ENCODE measurements around the gene EIF1AD.

Gene EIF1AD

GRCh38 chr11:66001942-66002647 lies at the start of gene EIF1AD, which contains the start of gene BANF1:
Gene EIF1AD, minus strand, starts transcription at chr11:66002157. Its CDS starts 1,768 bp downstream, at chr11:66000389.
Gene BANF1, plus strand, starts transcription at chr11:66002503. Its CDS starts 748 bp downstream, at chr11:66003251.
- peaks cover 39% of the 10 kb centered on the region for H3K36me3 ChIP-seq (ENCODE audit: control insufficient read depth, insufficient read depth, low read length)
- H3K27me3 ChIP-seq (ENCODE audit: control insufficient read depth, insufficient read depth, low read length) = no peaks in the 10 kb centered on the region
- peak within 1 kb of the TSS; percentile 76 for H3K9ac ChIP-seq (ENCODE audit: low read length)
- H3K27ac ChIP-seq (ENCODE audit: low read depth, low read length) = peak within 1 kb of the TSS; percentile 86
- H3K4me1 ChIP-seq (ENCODE audit: control insufficient read depth, insufficient read depth, low read length) = peaks cover 10% of the 10 kb centered on the region
- H3K4me3 ChIP-seq (ENCODE audit: low read length) = peak within 1 kb of the TSS; percentile 97

- Histone ChIP-seq H3K9ac (ENCODE audit: low read length) (peak overlapping the region; percentile 66), H3K27me3 (ENCODE audit: control insufficient read depth, insufficient read depth, low read length) (peaks cover 6% of the 10 kb centered on the region), H3K4me3 (ENCODE audit: low read length) (peak overlapping the region; percentile 68), H3K36me3 (ENCODE audit: control insufficient read depth, insufficient read depth, low read length) (peaks cover 7% of the 10 kb centered on the region), H3K4me1 (ENCODE audit: control insufficient read depth, insufficient read depth, low read length) (peaks cover 13% of the 10 kb centered on the region), H3K27ac (ENCODE audit: low read depth, low read length) (peak overlapping the region; percentile 82)
These were observed 49.4 kb upstream of the EIF1AD start for GRCh38 chr11:66051371-66051765.

GRCh38 chr11:66050581-66051231 lies 48.7 kb upstream of the EIF1AD start:
- Histone ChIP-seq H3K4me3 (ENCODE audit: low read length) (peak overlapping the region; percentile 68), H3K27ac (ENCODE audit: low read depth, low read length) (no peak overlapping the region)

GRCh38 chr11:66048547-66049323 lies 46.8 kb upstream of the EIF1AD start, which contains the start of gene GAL3ST3:
Gene GAL3ST3, minus strand, starts transcription at chr11:66049161. Its CDS starts 3,746 bp downstream, at chr11:66045415.
- H3K27me3 ChIP-seq (ENCODE audit: control insufficient read depth, insufficient read depth, low read length) = peaks cover 6% of the 10 kb centered on the region
- no peak within 1 kb of the TSS for H3K9ac ChIP-seq (ENCODE audit: low read length)
- H3K4me1 ChIP-seq (ENCODE audit: control insufficient read depth, insufficient read depth, low read length) = peaks cover 13% of the 10 kb centered on the region
- no peak within 1 kb of the TSS for H3K27ac ChIP-seq (ENCODE audit: low read depth, low read length)
- no peaks in the 10 kb centered on the region for H3K36me3 ChIP-seq (ENCODE audit: control insufficient read depth, insufficient read depth, low read length)
- H3K4me3 ChIP-seq (ENCODE audit: low read length) = no peak within 1 kb of the TSS

More at GRCh38 chr11:66050581-66051231, 48.7 kb upstream of the EIF1AD start:
- Histone ChIP-seq H3K9ac (ENCODE audit: low read length) (no peak overlapping the region), H3K4me1 (ENCODE audit: control insufficient read depth, insufficient read depth, low read length) (peaks cover 13% of the 10 kb centered on the region), H3K36me3 (ENCODE audit: control insufficient read depth, insufficient read depth, low read length) (peaks cover 7% of the 10 kb centered on the region), H3K27me3 (ENCODE audit: control insufficient read depth, insufficient read depth, low read length) (peaks cover 6% of the 10 kb centered on the region)

- Histone ChIP-seq H3K27ac (ENCODE audit: low read depth, low read length) (no peak overlapping the region), H3K4me1 (ENCODE audit: control insufficient read depth, insufficient read depth, low read length) (peaks cover 4% of the 10 kb centered on the region), H3K36me3 (ENCODE audit: control insufficient read depth, insufficient read depth, low read length) (no peaks in the 10 kb centered on the region), H3K27me3 (ENCODE audit: control insufficient read depth, insufficient read depth, low read length) (peaks cover 6% of the 10 kb centered on the region), H3K4me3 (ENCODE audit: low read length) (no peak overlapping the region), H3K9ac (ENCODE audit: low read length) (no peak overlapping the region)
These were observed 45.8 kb upstream of the EIF1AD start for GRCh38 chr11:66047541-66048365.

- H3K36me3 ChIP-seq (ENCODE audit: control insufficient read depth, insufficient read depth, low read length) = no peaks in the 10 kb centered on the region
These were observed 44.9 kb upstream of the EIF1AD start for GRCh38 chr11:66046901-66047300.

GRCh38 chr11:66045177-66045639 lies 43.3 kb upstream of the EIF1AD start:
- H3K36me3 ChIP-seq (ENCODE audit: control insufficient read depth, insufficient read depth, low read length) = no peaks in the 10 kb centered on the region
- H3K4me3 ChIP-seq (ENCODE audit: low read length) = no peak overlapping the region
- H3K4me1 ChIP-seq (ENCODE audit: control insufficient read depth, insufficient read depth, low read length) = no peaks in the 10 kb centered on the region
- H3K27me3 ChIP-seq (ENCODE audit: control insufficient read depth, insufficient read depth, low read length) = peaks cover 6% of the 10 kb centered on the region
- H3K27ac ChIP-seq (ENCODE audit: low read depth, low read length) = no peak overlapping the region
- H3K9ac ChIP-seq (ENCODE audit: low read length) = no peak overlapping the region

More at GRCh38 chr11:66046901-66047300, 44.9 kb upstream of the EIF1AD start:
- no peak overlapping the region for H3K9ac ChIP-seq (ENCODE audit: low read length)
- no peak overlapping the region for H3K4me3 ChIP-seq (ENCODE audit: low read length)
- peaks cover 6% of the 10 kb centered on the region for H3K27me3 ChIP-seq (ENCODE audit: control insufficient read depth, insufficient read depth, low read length)
- no peak overlapping the region for H3K27ac ChIP-seq (ENCODE audit: low read depth, low read length)
- peaks cover 4% of the 10 kb centered on the region for H3K4me1 ChIP-seq (ENCODE audit: control insufficient read depth, insufficient read depth, low read length)

GRCh38 chr11:66044757-66045156 lies 42.8 kb upstream of the EIF1AD start:
- H3K27ac ChIP-seq (ENCODE audit: low read depth, low read length) = no peak overlapping the region
- H3K4me3 ChIP-seq (ENCODE audit: low read length) = no peak overlapping the region
- no peak overlapping the region for H3K9ac ChIP-seq (ENCODE audit: low read length)
- H3K36me3 ChIP-seq (ENCODE audit: control insufficient read depth, insufficient read depth, low read length) = no peaks in the 10 kb centered on the region
- peaks cover 6% of the 10 kb centered on the region for H3K27me3 ChIP-seq (ENCODE audit: control insufficient read depth, insufficient read depth, low read length)
- no peaks in the 10 kb centered on the region for H3K4me1 ChIP-seq (ENCODE audit: control insufficient read depth, insufficient read depth, low read length)

- Histone ChIP-seq H3K4me1 (ENCODE audit: control insufficient read depth, insufficient read depth, low read length) (no peaks in the 10 kb centered on the region), H3K4me3 (ENCODE audit: low read length) (no peak overlapping the region)
These were observed 41.3 kb upstream of the EIF1AD start for GRCh38 chr11:66042996-66043906.

GRCh38 chr11:66042227-66042995 lies 40.5 kb upstream of the EIF1AD start:
- Histone ChIP-seq H3K4me1 (ENCODE audit: control insufficient read depth, insufficient read depth, low read length) (no peaks in the 10 kb centered on the region), H3K27me3 (ENCODE audit: control insufficient read depth, insufficient read depth, low read length) (no peaks in the 10 kb centered on the region), H3K4me3 (ENCODE audit: low read length) (no peak overlapping the region), H3K27ac (ENCODE audit: low read depth, low read length) (no peak overlapping the region), H3K36me3 (ENCODE audit: control insufficient read depth, insufficient read depth, low read length) (no peaks in the 10 kb centered on the region), H3K9ac (ENCODE audit: low read length) (no peak overlapping the region)

More at GRCh38 chr11:66042996-66043906, 41.3 kb upstream of the EIF1AD start:
- no peak overlapping the region for H3K9ac ChIP-seq (ENCODE audit: low read length)
- no peak overlapping the region for H3K27ac ChIP-seq (ENCODE audit: low read depth, low read length)
- H3K36me3 ChIP-seq (ENCODE audit: control insufficient read depth, insufficient read depth, low read length) = no peaks in the 10 kb centered on the region
- H3K27me3 ChIP-seq (ENCODE audit: control insufficient read depth, insufficient read depth, low read length) = no peaks in the 10 kb centered on the region
